AG20443 (cell line): Measurements from ENCODE around the gene ADAMTS2.
"Not testable (repeated sequence)": the region's sequence is repeated elsewhere in the genome, so short reads cannot be mapped to it uniquely, and the experiment has no call there.

ENCODE experiments used
- DNase-seq: peaks from one replicate; pipeline ENCODE4 v3.0.0; 2012; ENCODE audit warnings: low spot score, mixed read lengths

ADAMTS2 gene

DNA sequence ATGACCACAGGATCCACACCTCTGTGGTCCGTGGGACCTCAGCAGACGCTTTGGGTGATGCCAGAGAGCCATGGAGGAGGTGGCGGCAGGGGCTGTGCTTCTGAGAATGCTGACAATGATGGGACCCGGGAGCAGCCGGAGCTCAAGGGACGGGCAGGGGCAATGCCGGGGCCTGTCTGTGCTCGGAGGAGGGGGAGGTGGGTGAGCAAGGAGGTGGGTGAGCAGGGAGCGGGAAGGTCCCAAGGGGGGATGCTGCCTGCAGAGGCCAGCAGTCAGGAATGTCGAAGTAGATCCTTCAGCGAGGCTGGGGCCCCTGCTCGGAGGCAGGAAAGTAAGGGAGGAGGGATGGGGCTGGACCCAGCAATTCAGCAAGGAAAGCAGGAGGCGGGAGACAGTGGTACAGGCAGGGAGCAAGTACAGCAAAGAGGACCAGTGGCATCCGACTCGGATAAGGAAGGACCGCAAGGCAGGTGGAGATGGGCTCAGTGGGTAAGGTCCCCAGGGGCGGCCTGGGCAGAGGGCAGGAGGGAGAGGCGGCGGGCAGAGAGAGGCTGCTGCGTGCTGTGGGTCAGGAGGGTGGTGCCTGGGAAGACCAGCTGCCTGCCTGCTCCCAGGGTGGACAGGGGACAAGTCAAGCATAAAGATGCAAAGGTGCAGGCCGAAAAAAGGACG, 49.0 kb downstream of the ADAMTS2 start:
- no peak for DNase-seq

DNA sequence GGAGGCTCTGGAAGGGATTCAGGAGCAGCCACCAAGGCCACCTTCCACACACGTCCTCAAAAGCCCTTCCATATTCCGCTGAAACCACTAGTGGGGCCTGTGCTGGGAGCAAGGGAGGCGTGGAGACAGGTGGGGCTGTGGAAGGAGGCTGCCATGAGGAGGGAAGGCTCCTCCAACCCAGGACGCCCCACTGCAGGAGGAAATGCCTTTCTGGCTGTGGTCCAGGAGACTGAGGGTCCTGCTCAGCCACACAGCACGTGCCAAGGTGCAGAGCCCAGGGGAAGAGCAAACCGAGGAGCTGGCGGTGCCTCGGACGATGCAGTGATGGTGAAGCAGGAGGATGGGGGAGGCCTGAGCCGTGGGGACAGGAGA, 49.5 kb downstream of the ADAMTS2 start:
- no peak for DNase-seq

DNA sequence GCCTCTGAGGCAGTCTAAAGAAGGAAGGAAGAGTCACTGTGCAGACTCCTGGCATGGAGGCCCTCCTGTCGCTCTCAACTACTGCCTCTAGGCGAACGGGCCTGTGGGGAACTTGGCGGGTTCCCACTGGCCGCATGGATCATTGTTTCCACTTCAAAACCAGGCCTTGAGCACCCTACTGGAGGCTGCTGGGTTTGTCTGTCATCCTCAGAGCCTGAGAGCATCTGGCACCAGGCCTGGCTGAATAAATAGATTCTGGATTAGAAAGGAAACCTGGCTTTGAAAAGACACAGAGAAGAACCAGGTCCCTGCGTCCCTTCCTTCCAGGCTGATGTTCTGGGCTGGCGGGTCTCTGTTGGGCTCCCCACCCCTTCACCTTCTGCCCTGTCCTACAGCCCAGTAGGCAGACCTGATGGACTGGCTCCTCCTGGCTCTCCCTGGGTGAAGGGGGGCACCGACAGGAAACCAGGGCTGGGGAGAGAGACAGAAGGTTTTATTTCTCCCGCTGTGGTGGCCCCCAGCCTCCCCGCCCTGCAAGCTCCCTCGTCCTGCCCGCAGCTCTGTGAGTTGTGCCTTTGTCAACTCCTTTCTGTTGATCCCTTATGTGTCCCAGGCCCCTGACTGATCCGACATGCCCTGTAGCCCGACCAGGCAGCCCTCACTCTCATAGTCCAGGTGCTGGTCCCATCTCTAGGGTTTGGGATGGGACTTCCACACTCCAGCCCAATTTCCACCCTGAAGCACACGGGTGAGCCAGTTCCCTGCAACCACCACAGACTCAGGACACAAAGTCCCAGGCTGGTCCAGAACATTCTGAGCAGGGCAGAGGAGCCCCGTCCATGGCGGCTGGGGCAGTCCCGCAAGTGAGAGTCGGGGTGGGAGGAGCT, 50.1 kb downstream of the ADAMTS2 start:
- DNase-seq = peak; percentile 88

DNA sequence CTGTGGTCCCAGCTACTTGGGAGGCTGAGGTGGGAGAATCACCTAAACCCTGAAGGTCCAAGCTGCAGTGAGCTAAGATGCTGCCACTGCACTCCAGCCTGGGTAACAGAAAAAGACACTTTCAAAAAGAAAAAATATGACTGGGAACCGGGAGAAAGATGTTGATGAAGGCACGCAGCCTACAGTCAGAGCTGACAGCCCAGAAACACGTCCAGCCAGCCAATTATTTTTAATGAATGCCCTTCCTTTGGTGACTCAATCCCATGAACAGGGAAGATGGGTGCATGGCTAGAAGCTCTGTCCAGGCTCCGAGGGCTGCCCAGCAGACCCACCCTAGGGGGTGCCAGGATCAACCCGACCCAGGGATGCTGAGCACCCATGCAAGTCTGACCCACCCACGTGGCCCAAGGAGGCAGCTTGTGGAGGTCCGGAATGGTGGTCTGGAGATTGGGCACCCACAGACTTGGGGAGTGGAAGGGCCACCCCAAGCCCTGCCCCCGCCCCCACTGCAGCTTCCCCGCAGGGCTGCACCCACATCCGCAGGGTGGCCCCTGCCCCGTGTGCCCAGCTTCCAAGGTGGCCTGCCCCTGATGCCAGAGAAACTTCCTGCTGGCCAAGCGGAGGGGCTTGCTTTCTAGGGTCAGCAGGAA, 51.0 kb downstream of the ADAMTS2 start:
- DNase-seq = no peak

DNA sequence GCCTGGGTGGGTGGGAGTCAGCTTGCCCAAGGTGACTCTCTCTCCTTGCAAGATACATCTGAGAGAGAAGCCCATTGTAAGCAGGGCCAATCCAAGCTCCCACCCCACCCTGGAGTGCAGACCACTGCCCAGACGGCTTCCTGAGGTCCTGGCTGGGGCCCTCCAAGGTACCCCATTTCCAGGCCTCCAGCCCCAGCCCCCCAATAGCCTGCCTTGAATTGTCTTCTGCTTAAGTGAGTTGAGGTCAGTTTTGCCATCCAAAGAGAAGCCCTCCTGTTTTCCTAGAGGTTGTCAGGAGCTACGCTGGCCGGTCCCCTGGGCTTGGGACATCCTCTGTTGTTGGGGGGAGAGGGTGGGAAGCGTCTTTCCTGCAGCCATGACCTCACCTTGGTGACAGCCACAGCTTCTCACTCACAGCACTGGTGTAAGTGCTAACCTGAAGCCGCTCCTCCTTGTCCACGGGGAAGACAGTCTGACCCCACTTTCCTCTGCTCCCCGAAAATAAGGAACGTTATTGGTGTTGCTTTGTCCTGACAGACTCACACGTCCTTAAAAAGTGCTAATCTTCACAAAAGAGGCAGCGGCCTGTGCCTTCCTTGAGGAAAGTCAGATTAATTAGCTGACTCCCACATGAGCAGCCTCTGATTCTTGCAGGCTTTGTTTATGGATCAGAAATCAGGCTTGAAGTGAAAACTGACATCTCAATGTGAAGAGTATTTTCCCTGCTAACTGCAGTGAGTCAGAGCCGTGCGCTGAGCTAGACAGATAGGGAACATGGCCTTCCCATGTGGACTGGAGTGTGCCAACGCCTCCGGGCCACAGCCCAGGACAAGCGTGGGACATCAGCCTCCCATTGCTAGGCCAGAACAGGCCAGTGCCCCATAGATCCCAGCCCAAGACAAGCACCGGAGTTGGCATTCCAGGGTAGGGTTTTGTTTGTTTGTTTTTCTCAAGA, 52.3 kb downstream of the ADAMTS2 start:
- DNase-seq = peak; percentile 75

DNA sequence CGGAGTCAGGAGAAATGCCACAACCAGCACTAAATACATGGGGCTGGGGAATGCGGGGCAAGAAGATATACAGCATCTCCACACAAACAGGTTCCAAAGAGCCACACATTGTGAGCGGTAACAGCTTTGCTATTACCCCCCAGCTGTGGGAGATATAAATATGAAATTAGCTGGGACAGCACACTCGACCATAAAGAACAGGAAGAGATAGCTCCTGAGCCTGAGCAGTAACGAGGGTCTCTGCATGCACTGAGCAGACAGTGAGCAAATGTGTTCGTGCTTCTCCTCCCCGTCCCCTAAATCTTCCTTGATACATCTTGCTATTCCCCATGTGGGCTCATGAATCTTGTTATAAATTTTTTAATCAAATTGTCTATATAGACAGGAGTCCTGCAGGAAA, 53.1 kb downstream of the ADAMTS2 start:
- no peak for DNase-seq

DNA sequence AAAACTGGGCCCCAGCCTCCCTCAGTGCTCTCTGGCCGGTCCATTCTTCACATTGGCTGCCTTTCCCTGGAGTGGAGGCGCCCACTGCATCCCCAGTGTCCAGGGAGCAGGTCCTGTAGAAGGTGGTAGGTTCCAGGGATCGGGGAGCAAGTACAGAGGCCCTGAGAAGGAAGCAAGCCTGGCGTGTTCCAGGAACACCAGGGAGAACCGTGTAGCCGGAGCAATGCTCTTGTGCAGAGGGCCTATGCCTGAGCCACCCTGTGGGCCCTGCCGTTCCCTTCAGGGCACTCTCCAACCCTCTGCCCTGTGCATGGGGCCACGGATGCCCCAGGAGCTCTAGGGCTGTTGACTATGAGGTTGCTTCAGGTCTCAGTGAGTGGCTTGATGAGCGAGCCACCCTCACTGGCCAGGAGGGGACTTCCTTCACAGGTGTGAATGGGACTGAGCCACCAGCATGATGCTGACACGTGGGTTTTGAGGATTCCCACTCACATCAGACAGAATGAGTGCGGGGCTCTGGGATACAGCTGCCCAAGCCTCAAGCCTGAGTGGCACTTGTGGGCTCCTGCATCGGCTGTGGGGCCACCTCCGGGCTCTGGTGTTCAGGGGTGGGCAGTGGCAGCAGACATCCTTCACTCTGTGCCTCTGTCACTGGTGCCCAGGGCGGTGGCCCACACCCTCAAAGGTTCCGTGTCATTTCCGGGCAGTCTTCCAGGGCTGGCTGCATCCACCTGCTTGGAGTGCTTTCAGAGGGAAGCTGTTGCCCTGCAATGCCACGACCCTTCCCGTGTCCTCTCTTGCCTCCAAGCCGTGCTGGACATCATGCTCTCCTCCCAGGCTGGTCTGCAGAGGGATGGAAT, 54.4 kb downstream of the ADAMTS2 start:
- no peak for DNase-seq

DNA sequence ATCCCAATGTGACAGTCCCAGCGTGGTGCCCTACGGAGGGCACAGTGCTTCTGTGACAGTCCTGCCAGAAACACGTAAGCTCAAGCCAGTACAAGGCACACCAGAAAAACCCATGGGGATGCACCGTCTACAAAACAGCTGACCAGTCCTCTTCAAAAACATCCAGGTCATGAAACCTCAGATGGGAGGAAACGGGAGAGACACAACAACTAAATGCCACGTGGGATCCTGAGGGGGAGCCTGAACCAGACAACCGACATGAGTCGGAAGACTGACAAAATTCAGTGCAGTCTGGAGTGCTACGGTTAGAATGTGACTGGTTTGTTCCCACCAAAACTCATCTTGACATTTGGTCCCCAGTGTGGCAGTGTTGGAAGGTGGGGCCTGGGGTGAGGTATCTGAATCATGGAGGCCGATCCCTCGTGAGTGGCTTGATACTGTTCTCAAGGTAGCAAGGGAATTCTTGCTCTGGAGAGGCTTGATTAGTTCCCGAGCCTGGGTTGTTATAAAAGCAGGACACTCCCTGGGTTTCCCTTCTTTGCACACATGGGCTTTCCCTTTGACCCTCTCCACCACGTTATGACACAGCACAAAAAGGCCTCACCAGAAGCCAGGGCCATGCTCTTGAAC, 55.4 kb downstream of the ADAMTS2 start:
- no peak for DNase-seq

DNA sequence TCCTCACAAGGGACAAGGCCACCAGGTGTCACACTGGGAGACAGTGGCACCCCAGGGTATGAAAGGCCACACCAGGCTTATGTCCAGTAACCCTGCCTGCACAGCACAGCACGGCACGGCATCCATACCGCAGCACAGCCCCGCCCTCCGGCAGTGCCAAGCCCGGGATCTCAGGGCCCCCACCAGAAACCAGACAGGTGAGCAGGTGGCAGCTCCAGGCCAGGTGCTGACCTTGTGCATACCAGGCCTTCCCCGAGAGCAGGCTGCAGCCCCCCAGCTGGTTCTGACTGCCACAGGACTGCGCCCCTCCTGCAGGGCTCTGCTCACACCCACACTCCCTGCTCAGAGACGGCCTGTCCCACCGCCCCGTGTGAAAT, 56.5 kb downstream of the ADAMTS2 start:
- no peak for DNase-seq

DNA sequence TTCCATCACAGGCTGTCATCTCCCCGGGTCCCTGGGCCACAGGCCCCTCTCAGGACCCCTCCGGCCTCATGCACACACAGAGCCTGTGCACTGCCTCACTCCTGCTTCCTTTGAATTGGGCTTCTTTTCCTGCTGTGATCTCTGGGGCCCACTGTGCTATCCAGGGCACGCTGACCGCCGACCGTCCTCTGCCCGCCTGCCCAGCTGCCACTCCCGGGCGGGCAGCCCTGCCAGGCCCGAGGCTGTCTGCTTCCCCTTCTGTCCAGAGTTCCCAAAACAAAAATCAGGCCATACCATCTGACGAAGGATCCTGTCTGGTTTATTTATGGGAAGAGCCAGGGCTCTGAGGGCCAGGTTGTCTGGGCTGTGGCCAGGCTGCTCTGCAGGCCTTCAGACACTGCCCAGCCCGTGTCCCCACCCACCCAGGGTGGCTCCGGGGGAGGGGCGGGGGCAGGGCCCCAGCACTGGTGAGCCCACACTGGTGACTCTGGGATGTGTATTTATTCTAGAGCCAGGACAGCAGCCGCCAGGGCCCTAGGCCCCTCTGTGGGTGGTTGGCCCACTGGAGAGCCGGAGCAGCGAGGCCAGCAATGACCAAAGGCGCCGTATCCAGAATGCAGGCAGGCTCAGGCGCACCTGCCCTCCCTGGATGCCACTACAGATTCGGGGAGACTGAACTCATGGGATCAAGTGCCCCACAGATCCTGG, 57.0 kb downstream of the ADAMTS2 start:
- DNase-seq = no peak

DNA sequence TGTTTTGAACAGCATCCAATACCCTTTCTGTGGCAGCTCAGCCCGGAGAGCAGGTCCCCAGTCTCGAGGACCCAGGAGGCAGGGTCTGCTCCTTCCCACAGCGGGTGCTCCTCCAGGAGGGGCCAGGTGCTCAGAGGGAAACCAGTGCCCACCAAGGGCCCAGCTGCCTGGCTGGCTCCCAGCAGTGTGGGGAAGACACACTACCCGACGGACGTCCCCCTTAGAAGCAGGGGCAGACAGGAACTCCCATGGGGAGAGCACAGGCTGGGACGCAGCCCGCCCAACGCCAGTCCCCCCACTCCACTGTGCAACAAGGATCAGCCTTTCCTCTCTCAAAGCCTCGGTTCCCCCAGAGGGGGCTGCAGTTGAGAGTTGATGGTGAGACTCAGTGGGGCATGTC, 57.6 kb downstream of the ADAMTS2 start:
- DNase-seq = no peak

DNA sequence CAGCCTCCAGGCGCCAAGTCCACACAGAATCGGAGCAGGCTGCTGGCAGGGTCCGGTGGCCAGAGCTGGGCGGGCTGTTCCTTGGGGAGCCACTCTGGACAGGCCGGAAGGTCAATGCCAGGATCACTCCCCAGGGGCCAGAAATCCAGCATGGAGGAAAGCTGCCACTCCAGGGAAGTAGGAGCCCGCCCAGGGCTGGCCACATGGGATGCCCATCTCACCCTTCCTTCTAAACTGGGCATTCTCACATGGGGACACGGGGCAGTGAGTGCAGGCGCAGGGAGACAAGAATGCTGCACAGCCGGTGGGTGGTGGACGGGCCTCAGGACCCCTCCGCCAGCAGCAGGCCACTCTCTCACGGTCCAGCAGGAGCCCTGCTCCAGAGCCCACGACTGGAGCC, 58.2 kb downstream of the ADAMTS2 start:
- DNase-seq = no peak

DNA sequence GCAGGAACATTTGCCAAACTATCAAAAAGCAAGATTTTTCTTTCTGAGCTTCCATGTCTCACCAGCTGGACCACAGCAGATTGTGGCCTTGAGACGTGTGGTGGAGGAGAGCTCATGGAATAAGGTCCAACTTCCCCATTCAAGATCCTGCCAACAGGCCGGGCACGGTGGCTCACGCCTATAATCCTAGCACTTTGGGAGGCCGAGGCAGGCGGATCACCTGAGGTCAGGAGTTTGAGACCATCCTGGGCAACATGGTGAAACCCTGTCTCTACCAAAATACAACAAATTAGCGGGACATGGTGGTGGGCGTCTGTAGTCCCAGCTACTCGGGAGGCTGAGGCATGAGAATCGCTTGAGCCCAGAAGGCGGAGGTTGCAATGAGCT, 59.5 kb downstream of the ADAMTS2 start:
- not testable (repeated sequence) for DNase-seq

DNA sequence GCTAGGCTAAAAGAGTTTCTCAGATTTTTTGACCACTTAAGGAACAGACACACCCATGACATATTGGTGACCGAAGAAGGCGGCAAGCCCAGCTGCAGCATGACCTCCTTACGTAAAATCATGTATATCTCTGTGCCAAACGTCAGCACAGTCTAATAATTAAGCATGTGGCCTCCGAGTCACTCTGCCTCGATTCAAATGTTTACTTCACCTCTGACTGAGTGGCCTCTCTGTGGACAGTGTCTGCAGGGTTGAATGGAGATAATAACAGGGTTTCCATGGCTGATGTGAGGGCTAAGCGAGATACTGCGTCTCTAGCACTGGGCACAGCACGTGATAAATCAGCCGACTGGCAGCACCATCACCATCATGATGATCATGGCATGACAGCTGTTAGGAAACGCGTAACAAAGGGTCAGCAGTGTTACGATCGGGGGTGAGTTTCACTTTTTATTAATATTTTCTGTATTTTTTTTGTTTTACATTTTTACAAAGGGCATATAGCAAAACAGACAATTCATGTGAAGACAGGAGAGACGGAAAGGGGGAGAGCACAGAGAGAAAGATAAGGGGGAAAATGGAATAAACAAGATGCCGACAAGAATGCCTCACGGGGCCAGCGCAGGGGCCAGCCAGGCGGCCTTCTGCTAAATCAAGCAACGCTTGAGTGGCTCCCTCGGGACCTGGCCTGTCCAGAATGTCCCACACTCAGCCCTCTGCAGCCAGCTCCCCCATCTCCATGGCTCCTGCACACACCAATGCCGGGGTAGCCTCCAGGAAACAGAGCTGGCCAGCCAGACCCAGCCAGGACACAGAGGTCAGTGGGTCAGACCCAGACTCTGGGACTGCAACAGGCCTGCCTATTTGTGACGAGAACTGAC, 60.3 kb downstream of the ADAMTS2 start:
- no peak for DNase-seq

DNA sequence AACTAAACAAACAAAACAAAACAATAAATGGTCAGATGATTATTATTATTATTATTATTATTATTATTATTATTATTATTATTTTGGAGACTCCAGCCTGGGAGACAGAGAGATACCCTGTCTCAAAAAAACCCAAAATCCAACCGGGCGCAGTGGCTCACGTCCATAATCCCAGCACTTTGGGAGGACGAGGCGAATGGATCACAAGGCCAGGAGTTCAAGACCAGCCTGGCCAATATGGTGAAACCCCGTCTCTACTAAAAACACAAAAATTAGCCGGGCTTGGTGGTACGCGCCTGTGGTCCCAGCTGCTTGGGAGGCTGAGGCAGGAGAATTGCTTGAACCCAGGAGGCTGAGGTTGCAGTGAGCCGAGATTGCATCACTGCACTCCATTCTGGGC, 61.4 kb downstream of the ADAMTS2 start:
- not testable (repeated sequence) for DNase-seq

DNA sequence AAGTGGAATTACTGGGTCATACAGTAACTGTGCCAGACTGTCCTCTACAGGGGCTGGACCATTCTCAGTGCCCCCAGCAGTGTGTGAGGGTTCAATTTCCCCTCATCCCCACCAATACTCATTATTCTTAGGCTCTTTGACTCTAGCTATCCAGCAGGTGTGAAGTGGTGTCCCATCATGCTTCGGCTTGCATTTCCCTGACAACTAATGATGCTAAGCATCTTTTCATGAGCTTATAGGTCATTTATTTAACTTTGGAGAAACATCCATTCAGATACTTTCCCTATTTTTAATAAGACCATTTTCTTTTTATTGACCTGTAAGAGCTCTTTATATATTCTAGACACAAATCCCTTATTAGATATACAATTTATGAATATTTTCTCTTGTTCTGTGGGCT, 63.6 kb downstream of the ADAMTS2 start:
- DNase-seq = no peak

DNA sequence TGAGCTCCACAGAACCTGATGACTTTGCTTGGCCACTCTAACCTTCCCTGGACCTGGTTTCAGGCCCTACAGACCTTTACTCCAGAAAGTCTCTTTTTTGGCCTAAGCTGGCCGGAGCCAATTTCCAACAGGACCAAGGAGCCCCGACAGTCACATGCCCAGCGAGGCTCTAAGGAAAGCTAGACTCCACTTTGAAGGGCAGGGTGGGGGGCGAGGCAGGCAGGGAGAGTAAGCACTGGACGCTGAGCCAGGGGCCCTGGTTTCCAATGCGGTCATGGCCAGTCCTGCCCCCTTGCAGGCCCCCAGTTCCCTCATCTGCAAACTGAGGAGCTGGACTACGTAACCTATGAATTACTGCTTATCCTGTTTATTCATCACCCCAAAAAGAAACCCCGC, 65.2 kb downstream of the ADAMTS2 start:
- DNase-seq = no peak

DNA sequence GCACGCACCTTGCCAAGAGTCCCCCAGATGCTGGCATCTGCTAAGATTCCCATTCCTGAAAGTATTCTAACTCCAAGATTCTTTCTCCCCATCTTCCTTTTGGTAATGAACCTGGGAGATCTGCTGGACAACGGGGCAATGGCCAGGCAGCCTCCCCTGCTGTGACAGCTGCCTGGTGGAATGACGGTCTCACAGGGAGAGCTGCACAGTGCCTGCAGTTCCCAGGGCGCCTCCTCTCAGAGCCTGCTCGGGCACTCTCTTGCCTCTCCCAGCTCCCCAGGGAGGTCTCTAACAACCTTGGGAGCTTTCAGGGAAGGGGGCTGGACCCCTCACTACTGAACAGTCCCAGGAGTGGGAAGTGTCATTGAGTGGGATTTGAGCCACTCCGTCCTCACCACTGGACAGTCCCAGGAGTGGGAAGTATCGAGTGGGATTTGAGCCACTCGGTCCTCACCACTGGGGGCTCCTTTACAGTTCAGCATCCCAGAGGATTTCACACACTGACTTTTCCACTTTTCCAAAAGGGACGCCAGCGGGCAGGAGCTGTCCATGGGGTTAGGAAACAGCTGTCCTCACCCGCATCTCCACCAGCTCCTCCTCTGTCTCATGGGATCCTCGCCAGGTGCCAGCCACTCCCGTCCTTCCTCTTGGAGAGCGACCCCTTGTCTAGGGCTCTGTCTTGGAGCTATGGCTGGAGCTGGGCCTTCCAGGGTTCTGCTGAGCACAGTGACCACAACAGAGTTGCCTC, 65.7 kb downstream of the ADAMTS2 start:
- DNase-seq = peak; percentile 47
